ENCODE results near the gene BCDIN3D. TPM values are rescaled to one million over a fixed set of nuclear protein-coding genes. Genes with fewer than 3 reads are reported as not detected.

The BCDIN3D gene
- total and polyA plus RNA-seq, 2 of the 8 experiments (the other 6 are each of a cell fraction or from before 2014, with no cell fraction given): 1.6 to 2.4 TPM

- WGBS, 2 experiments (ENCODE audit: extremely low coverage in 1 of 2, insufficient coverage in 1 of 2, insufficient read length in 1 of 2, insufficient replicate concordance in 2 of 2, low coverage in 1 of 2, low lambda C conversion rate in 2 of 2, missing lambda C conversion rate in 1 of 2): 87% methylated on average over 6 of the region's 6 CpGs; no CpG with 5 or more reads in 1 of the 2 experiments
Observed at GRCh38 chr12:49872781-49873181, 29.9 kb upstream of the BCDIN3D start.

More at GRCh38 chr12:49872781-49873181, 29.9 kb upstream of the BCDIN3D start:
- FAIRE-seq (no peak), DNase-seq (ENCODE audit: low read depth in 1 of 2, low spot score in 2 of 2) (peak in 1 of 2 experiments; percentile 33)
- H3K14ac ChIP-seq (ENCODE audit: insufficient read length): no peak overlapping the region
- H4K5ac ChIP-seq (ENCODE audit: insufficient read length, low read depth, low read length): no peak overlapping the region
- H3K23me2 ChIP-seq (ENCODE audit: low read depth, low read length): no peaks in the 10 kb centered on the region
- H2AK5ac ChIP-seq (ENCODE audit: low read depth, low read length): no peak overlapping the region
- ChIA-PET POLR2A (ENCODE audit: partially characterized antibody) (interaction anchor here (0.8 to 2.2 kb wide), 2 partner anchors 9 to 15 kb away, joined by 3 to 8 read pairs; no protein-coding TSS in a partner anchor), CTCF (ENCODE audit: partially characterized antibody) (interaction anchor here (1.1 to 10.0 kb wide), 8 partner anchors 9 to 95 kb away, joined by 3 to 137 read pairs (median 7); partner anchors contain the start of gene AQP5)
- H4K91ac ChIP-seq (replicated peaks; ENCODE audit: insufficient read length, low read length): no peak overlapping the region
- H3K36me3 ChIP-seq (ENCODE audit: control insufficient read depth in 2 of 4, insufficient read depth in 4 of 4, low read length in 3 of 4): no peaks in the 10 kb centered on the region
- peaks cover 0 to 3% of the 10 kb centered on the region in 2 experiments for H4K20me1 ChIP-seq (replicated peaks in 1 of 2; ENCODE audit: control insufficient read depth in 1 of 2, insufficient read depth in 2 of 2, low read length in 2 of 2)
- no peak overlapping the region for H2BK15ac ChIP-seq (ENCODE audit: low read length)
- no peak overlapping the region for H4K8ac ChIP-seq (ENCODE audit: extremely low read depth, insufficient read depth, low read length)
- H3K4me1 ChIP-seq (replicated peaks in 1 of 4; ENCODE audit: control insufficient read depth in 3 of 4, insufficient read depth in 4 of 4, low read length in 3 of 4): no peaks in the 10 kb centered on the region
- TF ChIP-seq RXRA (IDR thresholded peaks at IDR 0.05; ENCODE audit: insufficient read depth, low read depth, low read length): no peak
- no peak for TF ChIP-seq SP4 (IDR thresholded peaks at IDR 0.05; ENCODE audit: low read length)
- no peak for TF ChIP-seq SP1 (IDR thresholded peaks at IDR 0.05; ENCODE audit: low read depth, low read length)
- TF ChIP-seq CREB1 (IDR thresholded peaks at IDR 0.05): no peak
- H3K9me3 ChIP-seq (ENCODE audit: insufficient read depth in 2 of 2, low read depth in 1 of 2, low read length in 1 of 2): no peaks in the 10 kb centered on the region
- no peak overlapping the region for H2BK20ac ChIP-seq (ENCODE audit: low read length)
- no peak overlapping the region for H3K27ac ChIP-seq (ENCODE audit: low read depth, low read length)
- H3K9ac ChIP-seq (replicated peaks in 1 of 4; ENCODE audit: extremely low read depth in 1 of 4, low read depth in 3 of 4, low read length in 3 of 4): no peak overlapping the region
- no peaks in the 10 kb centered on the region for H3K79me1 ChIP-seq (ENCODE audit: low read depth, low read length)
- H2BK12ac ChIP-seq (ENCODE audit: low read depth, low read length): no peak overlapping the region
- no peaks in the 10 kb centered on the region for H3K79me2 ChIP-seq (ENCODE audit: control insufficient read depth in 1 of 2, insufficient read depth in 2 of 2, low read length in 2 of 2)
- no peak overlapping the region for H3K4ac ChIP-seq (replicated peaks; ENCODE audit: insufficient read length, low read depth, low read length)
- H2AFZ ChIP-seq (ENCODE audit: low read length): no peak overlapping the region
- H3K56ac ChIP-seq (replicated peaks; ENCODE audit: insufficient read length, low read depth, low read length): no peak overlapping the region
- H3K4me2 ChIP-seq (ENCODE audit: insufficient read depth in 1 of 2, low read depth in 2 of 2, low read length in 2 of 2): no peak overlapping the region
- H2BK120ac ChIP-seq (replicated peaks; ENCODE audit: low read depth, low read length): no peak overlapping the region
- no peak overlapping the region for H3K23ac ChIP-seq (ENCODE audit: insufficient read length)
- H3K4me3 ChIP-seq (ENCODE audit: extremely low read depth in 1 of 4, insufficient read depth in 2 of 4, low read depth in 3 of 4, low read length in 4 of 4): no peak overlapping the region
- no peak overlapping the region for H2BK5ac ChIP-seq (ENCODE audit: low read depth, low read length)
- H3K27me3 ChIP-seq (replicated peaks in 1 of 4; ENCODE audit: control insufficient read depth in 3 of 4, extremely low read depth in 1 of 4, insufficient read depth in 3 of 4, low read length in 3 of 4): no peaks in the 10 kb centered on the region
- no peak overlapping the region for H3K18ac ChIP-seq (ENCODE audit: extremely low read depth, low read length)

All from H1 (cell line).